ENCODE data around the gene VPS29.

The VPS29 gene

DNA sequence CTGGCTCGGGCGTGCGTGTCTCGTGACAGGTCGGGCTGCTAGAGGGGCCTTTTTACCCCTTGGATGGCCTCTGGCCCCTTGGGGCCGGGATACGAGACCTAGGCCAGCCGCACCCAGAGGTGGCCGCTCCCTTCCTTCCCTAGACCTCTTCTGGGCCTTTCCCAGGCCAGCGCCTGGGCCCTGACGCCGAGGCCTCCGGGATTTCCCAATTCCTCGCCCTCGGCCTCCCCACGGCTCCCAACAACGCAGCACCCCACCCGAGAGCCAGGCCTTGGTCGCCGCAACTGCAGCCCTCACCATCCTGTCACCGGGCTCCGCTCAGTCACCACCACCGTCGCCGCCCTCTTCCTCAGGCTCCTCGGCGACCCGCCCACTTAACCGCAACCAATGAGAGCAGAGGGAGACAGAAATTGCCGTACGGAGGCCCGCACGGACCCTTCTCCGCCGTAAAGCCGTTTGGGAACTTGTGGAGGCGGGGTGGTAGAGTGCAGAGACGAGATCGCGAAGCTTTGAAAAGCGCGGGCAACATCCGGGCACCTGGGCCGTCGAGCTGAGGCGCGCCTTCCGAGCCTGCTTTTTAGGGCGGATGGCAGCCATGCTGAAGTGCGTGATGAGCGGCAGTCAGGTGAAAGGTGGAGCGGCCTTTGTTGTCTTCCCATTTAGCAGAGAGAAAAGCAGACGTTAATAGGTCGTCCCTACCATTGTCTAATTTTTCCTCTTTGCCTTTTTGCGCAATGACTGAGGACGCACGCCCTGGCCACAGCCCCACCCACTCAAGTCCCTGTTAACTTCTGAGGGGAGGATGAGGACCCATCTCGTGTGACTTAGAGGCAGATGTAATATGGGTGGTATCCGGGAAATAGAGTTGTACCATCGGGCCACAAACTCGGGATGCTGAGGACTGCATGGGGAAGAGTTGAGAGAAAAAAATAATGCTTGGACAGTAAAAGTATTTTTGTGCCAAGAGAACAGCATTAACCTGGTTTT, at the start of gene VPS29, which contains the start of gene RAD9B:
VPS29 (minus strand) TSS at position 360 of the 987 bp plus-strand sequence; CDS start at position 300, 60 bp downstream.
RAD9B (plus strand) TSS at position 580 of the 987 bp plus-strand sequence; CDS start at position 587, 7 bp downstream.
- DNase-seq (ENCODE audit: low read depth) = peak; percentile 100
- H3K4me3 ChIP-seq (ENCODE audit: low read depth, low read length) = peak within 1 kb of the TSS; percentile 70
- TF ChIP-seq, protein P1, sequence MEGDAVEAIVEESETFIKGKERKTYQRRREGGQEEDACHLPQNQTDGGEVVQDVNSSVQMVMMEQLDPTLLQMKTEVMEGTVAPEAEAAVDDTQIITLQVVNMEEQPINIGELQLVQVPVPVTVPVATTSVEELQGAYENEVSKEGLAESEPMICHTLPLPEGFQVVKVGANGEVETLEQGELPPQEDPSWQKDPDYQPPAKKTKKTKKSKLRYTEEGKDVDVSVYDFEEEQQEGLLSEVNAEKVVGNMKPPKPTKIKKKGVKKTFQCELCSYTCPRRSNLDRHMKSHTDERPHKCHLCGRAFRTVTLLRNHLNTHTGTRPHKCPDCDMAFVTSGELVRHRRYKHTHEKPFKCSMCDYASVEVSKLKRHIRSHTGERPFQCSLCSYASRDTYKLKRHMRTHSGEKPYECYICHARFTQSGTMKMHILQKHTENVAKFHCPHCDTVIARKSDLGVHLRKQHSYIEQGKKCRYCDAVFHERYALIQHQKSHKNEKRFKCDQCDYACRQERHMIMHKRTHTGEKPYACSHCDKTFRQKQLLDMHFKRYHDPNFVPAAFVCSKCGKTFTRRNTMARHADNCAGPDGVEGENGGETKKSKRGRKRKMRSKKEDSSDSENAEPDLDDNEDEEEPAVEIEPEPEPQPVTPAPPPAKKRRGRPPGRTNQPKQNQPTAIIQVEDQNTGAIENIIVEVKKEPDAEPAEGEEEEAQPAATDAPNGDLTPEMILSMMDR (IDR thresholded peaks at IDR 0.05; ENCODE audit: insufficient read depth, low read depth, low read length, missing control alignments) = no peak

- no peak overlapping the region for H3K4me3 ChIP-seq (ENCODE audit: low read depth, low read length)
- no peak for DNase-seq (ENCODE audit: low read depth)
- TF ChIP-seq, protein P1 (IDR thresholded peaks at IDR 0.05; ENCODE audit: insufficient read depth, low read depth, low read length, missing control alignments) = no peak
Measured at GRCh38 chr12:110550981-110551380, 49.1 kb upstream of the VPS29 start.

GRCh38 chr12:110549716-110550115, 47.8 kb upstream of the VPS29 start:
- peak; percentile 55 for DNase-seq (ENCODE audit: low read depth)
- TF ChIP-seq, protein P1 (IDR thresholded peaks at IDR 0.05; ENCODE audit: insufficient read depth, low read depth, low read length, missing control alignments) = no peak
- no peak overlapping the region for H3K4me3 ChIP-seq (ENCODE audit: low read depth, low read length)

DNA sequence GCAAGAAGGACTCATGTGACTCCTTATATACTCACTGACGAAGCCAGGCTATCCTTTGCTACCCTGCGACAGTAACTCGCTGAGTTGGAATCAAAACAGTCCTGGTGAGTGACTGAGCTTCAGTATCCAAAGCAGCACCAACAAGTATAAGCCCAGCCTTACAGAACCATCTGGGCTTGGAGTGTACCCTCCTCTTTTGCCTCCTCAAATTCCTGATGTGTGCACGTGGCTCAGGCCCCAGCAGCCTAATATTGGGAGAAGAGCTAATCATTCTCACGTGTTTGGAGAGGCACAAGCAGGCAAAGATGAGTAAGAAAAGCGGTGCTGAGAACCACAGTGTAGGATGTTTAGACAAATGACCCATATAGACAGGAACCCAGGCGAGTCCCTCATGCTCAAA, 46.8 kb upstream of the VPS29 start:
- no peak overlapping the region for H3K4me3 ChIP-seq (ENCODE audit: low read depth, low read length)
- no peak for DNase-seq (ENCODE audit: low read depth)
- TF ChIP-seq, protein P1 (IDR thresholded peaks at IDR 0.05; ENCODE audit: insufficient read depth, low read depth, low read length, missing control alignments) = no peak

DNA sequence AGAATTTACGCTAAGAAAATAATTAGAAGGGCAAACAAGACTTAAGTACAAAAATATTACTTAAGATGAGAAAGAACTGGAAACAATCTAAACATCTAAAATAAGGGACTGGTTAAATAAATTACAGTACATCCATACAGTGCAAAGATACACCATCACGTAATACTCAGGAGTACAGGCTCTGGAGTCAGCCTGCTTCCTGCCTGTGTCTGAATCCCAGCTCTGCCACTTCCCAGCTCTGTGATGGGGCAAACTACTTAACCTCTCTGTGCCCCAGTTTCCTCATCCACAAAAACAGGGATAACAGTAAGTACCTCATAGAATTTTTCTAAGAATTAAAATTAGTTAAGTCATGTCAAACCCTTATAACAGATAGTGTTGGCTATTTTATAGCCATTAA, 45.2 kb upstream of the VPS29 start:
- DNase-seq (ENCODE audit: low read depth) = no peak
- TF ChIP-seq, protein P1 (IDR thresholded peaks at IDR 0.05; ENCODE audit: insufficient read depth, low read depth, low read length, missing control alignments) = no peak
- no peak overlapping the region for H3K4me3 ChIP-seq (ENCODE audit: low read depth, low read length)

- TF ChIP-seq, protein P1 (IDR thresholded peaks at IDR 0.05; ENCODE audit: insufficient read depth, low read depth, low read length, missing control alignments) = no peak
- no peak for DNase-seq (ENCODE audit: low read depth)
- H3K4me3 ChIP-seq (ENCODE audit: low read depth, low read length) = no peak overlapping the region
Measured at GRCh38 chr12:110546339-110546738, 44.4 kb upstream of the VPS29 start.

All from GM12865 (cell line).